HG03139 (cell line): ENCODE results near the gene EDNRB.

Source experiments
- ATAC-seq: cut with Tn5 transposase; IDR thresholded peaks from one replicate; pipeline ENCODE4 v1.9.1; 2021; ENCODE audit not compliant: unreplicated experiment

The EDNRB gene

GRCh38 chr13:77898097-77898496 lies 20.5 kb downstream of the EDNRB start:
- peak; percentile 87 for ATAC-seq

GRCh38 chr13:77896977-77897376 lies 21.7 kb downstream of the EDNRB start:
- ATAC-seq = no peak

- ATAC-seq = no peak
Observed at GRCh38 chr13:77896536-77896935, 22.1 kb downstream of the EDNRB start.

- no peak for ATAC-seq
Observed at GRCh38 chr13:77894743-77895142, 23.9 kb downstream of the EDNRB start.

- ATAC-seq = no peak
Observed at GRCh38 chr13:77893066-77893465, 25.6 kb downstream of the EDNRB start.

- ATAC-seq = no peak
Observed at GRCh38 chr13:77892491-77892890, 26.1 kb downstream of the EDNRB start.

GRCh38 chr13:77891486-77891885 lies 27.1 kb downstream of the EDNRB start:
- no peak for ATAC-seq

- ATAC-seq = no peak
Observed at GRCh38 chr13:77891041-77891440, 27.6 kb downstream of the EDNRB start.

GRCh38 chr13:77883328-77883727 lies 35.3 kb downstream of the EDNRB start:
- ATAC-seq = no peak

- no peak for ATAC-seq
Observed at GRCh38 chr13:77878190-77878589, 40.4 kb downstream of the EDNRB start.

- ATAC-seq = no peak
Observed at GRCh38 chr13:77876176-77876575, 42.5 kb downstream of the EDNRB start.

- no peak for ATAC-seq
Observed at GRCh38 chr13:77874406-77874805, 44.2 kb downstream of the EDNRB start.

- no peak for ATAC-seq
Observed at GRCh38 chr13:77872995-77873394, 45.6 kb downstream of the EDNRB start.

GRCh38 chr13:77871596-77871995 lies 47.0 kb downstream of the EDNRB start:
- ATAC-seq = no peak

- no peak for ATAC-seq
Observed at GRCh38 chr13:77868717-77869116, 49.9 kb downstream of the EDNRB start.

- no peak for ATAC-seq
Observed at GRCh38 chr13:77866971-77867370, 51.7 kb downstream of the EDNRB start.

- no peak for ATAC-seq
Observed at GRCh38 chr13:77865622-77866021, 53.0 kb downstream of the EDNRB start.

- ATAC-seq = no peak
Observed at GRCh38 chr13:77863144-77863543, 55.5 kb downstream of the EDNRB start.

- no peak for ATAC-seq
Observed at GRCh38 chr13:77861741-77862140, 56.9 kb downstream of the EDNRB start.

GRCh38 chr13:77860507-77860981 lies 58.1 kb downstream of the EDNRB start:
- no peak for ATAC-seq

- no peak for ATAC-seq
Observed at GRCh38 chr13:77859450-77859849, 59.2 kb downstream of the EDNRB start.

- ATAC-seq = no peak
Observed at GRCh38 chr13:77857531-77858209, 61.0 kb downstream of the EDNRB start.

GRCh38 chr13:77853703-77854102 lies 64.9 kb downstream of the EDNRB start:
- ATAC-seq = no peak
